Measurements from ENCODE around the gene UNC119.
"Not testable (repeated sequence)": the region's sequence is repeated elsewhere in the genome, so short reads cannot be mapped to it uniquely, and the experiment has no call there.

UNC119 gene

DNA sequence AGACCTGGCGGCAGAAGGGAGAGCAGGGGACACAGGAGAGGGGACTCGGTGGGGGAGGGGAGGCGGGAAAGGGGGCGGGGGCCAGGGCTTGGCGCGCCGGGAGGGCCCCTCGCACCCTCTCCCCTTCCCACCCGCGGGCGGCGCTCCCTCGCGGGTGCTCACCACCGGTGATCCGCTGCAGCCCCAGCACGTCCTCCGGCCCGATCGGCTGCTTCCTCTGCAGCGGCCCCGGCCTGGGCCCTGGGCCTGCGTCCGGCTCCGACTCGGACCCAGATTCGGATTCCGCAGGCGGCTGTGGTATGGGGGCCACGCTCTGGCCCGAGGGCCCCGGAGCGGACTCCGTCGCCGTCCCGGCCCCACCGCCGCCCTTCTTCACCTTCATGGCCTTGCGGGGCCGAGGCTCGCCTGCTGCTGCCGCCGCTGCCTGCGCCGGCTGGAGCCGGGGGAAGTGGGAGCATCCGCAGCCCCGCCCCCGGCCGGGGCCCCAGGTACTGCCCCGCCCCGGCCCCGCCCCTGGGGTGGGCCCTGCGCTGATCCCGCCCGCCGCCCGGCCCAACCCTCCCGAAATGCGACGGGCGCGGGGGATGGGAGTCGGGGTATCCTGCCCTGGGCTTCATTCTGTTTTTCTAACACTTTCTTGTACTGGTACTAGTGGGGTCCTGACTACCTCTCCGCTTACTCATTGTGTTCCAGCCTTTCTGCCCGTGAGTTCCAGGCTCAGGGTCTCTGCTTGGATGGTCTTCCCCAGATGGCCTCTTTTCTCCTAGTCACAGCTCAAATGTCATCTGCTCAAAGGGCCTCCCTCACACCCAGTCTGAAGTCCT is at the start of gene UNC119:
TSS of gene UNC119 (minus strand) at position 449 of the 824 bp plus-strand sequence. CDS start at position 382, 67 bp downstream.
- DNase-seq: peak; percentile 74

DNA sequence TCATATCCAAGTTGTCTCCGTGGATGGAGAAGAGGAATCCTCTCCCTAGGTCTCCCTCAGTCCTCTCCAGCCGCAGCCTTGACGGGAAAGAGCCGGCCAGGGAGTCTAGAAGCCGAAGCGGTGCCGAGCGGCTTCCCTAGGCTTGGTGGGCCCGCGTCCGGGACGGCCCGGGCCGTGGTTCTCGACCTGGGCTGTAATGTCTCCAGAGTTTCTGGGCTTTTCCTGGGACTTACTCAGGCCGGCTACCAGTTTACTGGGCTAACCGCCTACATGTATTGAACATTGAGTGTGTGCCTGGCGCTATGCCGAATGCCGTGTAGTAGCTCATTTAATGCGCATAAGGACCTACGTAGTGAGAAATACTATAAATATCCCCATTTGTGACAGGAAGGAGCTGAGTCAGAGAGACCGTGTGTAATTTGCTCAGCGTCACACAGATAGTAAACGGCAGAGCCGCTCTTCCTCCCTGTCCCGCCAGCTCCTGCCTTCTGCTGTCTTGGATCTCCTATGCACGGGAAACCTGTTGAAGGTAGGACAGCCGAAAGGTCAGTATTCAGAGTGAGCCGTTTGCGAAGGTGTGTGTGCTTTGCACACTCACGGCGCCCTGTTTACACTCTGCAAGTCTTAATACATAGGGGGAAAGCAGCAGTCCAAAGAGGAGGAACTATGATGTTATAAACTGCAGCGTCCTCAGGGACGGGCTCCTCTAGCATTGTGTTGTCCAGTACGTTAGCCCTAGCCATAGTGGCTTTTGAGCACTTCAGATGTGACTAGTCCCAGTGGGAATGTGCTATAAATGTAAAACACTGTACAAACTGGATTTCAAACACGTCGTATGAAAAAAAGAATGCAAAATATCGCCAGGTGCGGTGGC is 47.1 kb upstream of the UNC119 start:
- peak; percentile 75 for DNase-seq

DNA sequence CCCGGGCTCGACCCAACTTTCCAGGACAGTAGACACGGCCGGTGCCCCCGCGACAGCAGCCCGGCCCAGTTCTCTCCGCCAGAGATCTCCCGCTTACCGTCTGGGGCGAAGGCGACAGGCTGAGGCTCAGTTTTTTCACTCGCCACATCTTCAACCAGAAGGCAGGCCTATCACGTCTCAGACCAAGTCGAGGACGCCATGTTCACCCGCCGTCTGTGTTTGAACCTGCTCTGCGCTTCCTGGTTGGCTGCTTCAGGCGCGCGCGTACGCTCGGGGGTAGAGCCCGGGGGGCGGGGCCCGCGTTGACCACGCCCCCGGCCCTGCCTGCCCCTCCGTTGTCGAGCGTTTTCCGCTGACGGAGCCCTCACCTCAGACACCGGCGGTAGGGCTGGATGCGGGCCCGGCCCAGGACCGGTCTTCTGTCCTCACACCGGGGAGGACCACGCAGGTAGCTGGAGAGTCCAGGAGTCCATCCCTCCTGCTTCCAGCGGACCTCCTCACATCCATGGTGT is 46.4 kb upstream of the UNC119 start, which contains the start of gene SPAG5:
TSS of gene SPAG5 (minus strand) at position 227 of the 512 bp plus-strand sequence. CDS start at position 148, 79 bp downstream.
- peak; percentile 93 for DNase-seq

DNA sequence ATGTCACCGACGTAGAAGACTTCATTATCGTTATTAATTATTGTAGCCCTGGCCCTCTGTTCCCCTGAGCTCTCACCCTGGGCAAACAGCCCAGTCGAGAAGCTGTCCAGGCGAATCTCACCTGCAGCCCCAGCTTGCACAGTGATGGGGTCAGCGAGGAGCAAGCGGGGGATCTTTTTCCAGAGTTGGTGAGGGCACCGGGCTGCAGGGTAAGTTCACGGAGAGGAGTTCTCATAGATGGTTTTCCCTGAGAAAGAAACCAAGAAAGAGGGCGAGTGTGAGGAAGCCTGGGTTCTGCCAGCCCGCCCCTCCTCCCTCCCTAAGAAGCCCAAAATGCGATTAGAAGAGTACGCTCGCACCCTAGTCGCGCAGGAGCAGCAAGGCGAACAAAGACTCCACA is 46.0 kb upstream of the UNC119 start:
- no peak for DNase-seq

DNA sequence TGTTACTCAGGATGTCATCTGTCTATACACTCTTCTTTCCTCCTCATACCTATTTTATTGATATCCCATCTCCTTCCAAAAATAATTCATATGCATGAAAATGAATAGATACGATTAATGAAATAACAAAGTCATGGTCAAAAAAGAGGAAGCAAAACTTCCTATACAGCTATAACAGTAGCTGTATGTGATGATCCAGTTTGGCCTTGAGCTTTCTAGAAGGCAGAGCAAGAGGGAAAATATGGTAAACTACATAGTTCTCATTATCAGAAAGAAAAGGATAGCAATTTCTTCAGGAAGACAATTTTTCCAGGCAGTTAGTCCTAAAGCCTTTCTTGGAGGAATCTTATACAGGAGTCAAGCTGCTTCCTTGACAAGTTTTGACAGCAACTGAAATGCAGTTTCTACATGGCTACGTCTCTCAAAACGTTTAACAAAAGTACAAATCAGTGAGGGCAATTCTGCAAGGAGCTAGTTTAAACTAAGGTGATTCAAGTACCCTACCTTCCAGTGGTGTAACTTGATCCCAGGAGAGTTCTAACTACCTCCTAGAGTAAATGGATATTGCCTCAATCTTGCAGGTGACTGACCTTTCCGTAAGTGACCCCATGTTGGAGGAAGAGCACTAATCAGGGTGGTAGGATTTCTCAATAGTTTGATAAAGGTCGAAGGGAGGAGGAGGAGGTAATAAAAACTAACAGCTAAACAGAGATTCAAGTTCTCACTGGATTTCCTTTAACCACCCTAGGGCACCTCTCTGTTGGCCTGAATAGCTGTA is 45.4 kb upstream of the UNC119 start:
- DNase-seq: no peak

DNA sequence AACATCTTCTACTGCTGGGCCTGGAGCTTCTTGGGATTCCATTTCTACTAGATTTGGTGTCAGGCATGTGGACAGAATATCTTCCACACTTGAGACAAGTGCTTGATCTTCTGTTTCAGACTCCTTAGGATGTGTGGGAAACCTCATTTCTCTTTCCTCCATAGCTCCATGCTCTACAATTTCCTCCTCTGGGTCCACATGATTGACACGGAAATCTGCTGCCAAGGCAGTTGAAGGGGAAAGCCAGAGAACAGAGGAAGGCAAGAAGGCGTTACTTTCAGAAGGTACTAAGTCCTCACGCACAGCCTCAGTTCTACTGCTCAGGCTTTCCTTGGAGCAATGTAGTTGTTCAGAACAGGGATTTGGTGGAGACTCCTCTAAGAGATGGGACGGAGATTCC is 39.8 kb upstream of the UNC119 start:
- DNase-seq: no peak

DNA sequence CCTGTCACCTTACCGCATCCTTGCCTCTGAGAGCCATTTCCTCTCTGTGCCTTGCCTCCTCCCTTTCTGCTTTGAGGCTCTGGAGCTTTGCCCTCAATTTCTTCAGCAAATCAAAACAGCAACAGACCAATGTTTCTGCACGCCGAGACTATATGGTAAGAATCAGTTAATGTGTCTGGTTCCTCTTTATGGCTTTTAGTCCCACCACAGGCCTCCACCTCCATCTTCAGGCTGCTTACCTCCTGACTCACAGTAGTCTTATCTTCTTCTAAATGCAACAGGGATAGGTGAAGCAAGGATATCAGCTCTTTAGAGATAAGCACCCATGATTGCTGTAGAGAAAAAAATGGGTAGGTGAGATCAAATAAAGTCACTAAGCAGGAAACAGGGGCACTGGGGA is 33.4 kb upstream of the UNC119 start:
- DNase-seq: no peak

DNA sequence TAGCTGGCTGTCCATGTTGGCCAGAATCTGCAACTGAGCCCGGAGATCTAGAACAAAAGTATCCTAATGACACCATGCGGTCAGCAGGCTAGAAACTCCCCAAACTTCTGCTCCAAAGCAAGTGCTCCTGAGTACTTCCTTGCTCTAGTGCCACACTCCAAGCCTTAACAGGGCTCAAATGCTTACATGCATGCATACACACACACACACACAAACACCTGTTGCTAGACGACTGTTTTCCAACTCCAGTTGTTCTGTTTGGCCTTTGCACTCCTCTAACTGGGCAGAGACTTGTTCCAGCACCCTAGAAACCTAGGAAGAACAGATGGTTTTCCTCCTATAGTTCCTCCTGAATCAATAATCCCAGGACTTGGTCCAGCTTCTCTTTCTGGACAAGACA is 32.0 kb upstream of the UNC119 start:
- DNase-seq: no peak

DNA sequence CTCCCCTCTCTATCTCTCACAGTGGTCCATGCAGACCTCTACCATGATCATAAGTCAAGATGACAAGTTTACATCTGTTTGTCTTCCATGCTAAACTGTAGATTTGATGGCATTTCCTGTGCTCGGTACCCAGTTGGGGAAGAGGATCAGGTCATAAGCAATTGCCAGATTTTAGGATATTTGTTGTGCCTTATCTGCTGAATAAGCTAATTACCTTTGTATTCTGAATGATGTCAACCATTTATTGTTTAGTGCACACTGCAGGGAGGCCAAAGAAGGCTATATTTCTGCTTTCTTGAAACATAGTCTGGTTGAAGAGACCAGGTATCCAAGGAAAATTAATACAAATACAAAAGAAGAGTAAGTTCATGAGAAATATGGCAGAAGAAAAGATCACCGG is 30.1 kb upstream of the UNC119 start:
- no peak for DNase-seq

DNA sequence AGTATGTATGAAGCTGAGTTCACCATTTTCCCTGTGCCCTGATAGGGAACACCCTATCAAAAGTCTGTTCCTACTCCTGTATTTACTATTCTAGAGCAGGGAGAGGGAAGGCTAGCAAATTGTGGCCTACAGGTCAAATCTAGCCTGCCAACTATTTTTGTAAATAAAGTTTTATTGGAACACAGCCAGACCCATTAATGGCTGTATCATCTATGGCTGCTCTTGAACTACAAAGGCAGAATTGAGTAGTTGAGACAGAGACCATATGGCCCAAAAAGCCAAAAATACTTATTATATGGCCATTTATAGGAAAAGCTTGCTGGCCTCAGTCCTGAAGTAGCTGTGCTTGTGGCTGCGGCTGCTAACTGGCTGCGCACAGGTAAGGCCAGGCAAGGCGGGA is 28.5 kb upstream of the UNC119 start:
- DNase-seq: no peak

DNA sequence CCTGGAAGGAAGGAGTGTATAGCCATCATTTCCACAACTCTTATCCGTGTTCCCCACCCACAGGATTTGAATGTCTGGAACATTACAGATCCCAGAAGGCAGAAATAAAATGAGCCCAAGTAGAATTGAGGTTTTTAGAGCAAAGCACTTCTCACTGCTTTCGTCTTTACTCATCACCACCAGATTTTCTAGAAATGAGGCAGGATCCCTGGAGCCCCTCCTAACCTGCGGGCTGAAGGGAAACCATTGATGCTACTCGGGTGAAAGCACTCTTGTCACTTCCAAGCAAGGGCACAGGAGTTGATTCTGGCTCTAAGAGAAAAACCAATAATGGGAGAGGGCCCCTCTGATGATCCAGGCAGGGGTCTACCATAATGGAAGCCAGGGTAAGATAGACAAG is 27.1 kb upstream of the UNC119 start:
- DNase-seq: peak; percentile 37

DNA sequence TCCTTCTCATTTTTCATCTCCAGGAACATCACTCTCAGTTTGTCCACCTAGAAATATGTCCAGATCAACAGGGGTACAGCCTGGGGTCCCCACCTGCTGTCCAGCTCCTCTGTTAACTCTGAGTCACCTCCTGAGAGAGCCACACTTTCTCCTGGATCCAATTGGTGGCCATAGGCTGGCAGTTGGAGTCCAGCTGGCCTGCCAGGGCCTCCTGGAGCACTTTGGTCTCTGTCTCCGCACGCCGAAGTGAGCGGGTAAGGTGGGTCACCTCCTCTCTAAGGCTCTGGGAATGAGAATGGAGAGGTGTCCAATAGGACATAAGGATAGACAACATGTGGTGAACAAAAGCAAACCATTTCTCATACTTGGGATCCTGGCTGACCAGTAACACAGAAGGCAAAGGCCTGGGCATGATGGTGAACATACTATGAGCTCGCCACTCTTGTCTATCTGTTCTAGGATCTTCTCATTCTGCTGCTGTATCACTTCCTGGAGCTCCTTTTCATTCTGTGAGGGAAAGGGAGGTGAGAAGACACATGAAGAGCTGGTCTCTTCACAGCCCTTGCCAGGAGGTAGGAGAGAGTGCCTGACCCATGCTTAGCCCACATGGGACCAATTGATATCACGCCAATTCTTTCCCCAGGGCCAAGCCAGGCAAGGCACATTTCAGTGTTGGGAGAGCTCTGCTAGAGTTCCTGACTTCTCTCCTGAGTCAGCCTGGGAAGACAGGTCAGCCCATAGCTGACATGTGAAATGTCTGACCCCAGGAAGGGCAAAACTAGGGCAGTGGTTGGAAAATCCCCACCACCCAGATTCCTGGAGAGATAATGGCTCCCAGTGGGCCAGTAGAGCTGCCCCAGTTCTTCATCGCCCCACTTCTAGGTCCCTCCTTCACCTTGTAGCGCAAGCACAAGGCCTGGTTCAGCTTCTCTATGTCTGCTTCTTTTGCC is 26.1 kb upstream of the UNC119 start:
- DNase-seq: no peak

DNA sequence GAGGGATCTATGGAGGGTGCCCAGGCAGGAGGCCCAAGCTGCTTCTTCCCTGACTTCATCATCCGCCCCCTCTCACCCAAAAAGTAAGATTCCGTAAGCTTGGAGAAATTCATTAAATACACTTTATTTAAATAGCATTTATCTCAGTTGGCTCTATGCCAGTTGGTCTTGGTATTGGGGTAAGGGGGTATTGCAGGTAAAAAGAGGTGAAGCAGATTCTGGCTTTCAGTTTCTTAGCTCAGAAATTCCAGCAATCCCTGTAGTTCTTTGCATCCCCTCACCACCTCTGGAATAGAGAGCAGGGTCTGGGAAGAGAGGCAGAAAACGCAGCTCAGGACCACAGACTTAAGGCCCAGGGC is 25.0 kb upstream of the UNC119 start:
- DNase-seq: no peak

DNA sequence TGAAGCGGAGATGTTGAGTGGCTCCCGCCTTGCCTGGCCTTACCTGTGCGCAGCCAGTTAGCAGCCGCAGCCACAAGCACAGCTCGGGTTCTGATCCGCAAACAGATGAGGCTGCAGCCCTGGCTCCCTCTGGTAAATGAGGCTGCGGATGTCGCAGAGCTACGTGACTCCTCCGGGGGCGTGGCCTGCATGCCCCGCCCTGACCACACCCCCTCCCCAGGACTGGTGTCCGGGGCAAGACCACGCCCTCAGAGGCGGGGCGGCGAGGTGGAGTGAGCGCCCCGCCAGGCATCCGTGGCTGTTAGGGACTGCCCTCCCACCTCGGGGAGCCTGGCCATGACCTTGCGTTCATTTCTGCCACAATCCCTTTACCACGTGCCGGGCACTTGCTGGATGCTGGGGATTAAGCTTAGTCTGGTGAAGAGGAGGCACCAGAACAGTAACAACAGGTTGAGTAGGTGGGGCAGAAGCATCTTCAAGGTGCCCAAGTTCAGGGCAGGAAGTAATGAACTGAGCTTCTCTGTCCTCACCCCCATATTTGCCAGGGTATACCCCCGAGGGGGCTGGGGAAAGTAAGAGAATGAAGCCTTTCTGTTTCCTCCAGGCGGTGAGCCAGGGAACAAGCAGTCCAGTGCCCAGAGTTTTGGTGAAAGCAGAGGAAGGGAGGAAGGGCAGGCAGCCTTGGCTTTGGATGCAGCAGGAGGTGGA is 24.5 kb upstream of the UNC119 start, which contains the start of gene ALDOC:
TSS of gene ALDOC (minus strand) at position 138 of the 708 bp plus-strand sequence. CDS start 1,363 bp downstream, outside the sequence.
- peak; percentile 98 for DNase-seq

DNA sequence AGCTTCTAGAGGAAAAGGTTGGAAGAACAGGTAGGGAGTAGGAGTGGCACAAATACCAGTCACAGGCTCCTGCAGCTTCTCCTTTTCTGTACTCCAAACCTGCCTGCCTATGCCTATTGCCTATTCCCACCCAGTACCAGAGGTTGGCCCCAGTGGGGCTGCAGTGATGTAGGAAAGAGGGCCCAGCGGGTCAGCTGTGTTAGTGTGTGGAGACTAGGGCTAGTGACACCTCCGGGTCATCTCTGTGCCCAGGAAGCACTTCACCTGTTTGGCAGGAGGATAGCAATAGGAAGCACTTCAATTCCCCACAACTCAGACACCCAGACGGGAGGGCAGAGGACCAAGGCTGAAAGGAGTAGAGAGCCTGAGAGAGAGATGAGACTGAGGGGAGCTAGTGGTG is 23.6 kb upstream of the UNC119 start:
- not testable (repeated sequence) for DNase-seq

DNA sequence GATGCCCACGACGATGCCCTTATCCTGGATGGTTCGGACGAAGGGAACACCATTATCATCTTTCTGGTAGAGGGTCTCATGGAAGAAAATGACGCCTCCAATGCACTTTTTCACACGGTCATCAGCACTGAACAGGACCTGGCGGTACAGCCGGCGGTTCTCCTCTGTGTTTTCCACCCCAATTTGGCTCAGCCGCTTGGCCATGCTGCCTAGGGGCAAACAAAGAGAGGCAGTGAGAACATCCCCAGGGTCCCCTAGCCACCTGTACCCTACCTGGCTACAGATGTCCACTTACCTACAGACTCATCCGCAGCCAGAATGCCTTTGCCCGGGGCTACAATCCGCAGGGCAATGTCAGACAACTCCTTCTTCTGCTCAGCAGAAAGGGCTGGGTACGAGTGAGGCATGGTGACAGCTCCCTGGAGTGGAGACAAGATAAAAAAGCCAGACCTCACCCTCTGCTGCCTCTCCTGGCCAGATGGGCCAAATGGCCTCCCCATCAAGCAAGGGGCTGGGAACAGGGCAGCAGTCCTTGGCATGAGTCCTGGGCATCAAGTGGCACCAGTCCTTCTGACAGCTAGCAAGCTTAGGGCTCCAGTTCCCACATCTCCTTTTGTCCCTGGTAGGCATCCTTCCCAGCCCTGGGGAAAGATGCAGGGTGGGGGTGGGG is 22.8 kb upstream of the UNC119 start:
- no peak for DNase-seq

DNA sequence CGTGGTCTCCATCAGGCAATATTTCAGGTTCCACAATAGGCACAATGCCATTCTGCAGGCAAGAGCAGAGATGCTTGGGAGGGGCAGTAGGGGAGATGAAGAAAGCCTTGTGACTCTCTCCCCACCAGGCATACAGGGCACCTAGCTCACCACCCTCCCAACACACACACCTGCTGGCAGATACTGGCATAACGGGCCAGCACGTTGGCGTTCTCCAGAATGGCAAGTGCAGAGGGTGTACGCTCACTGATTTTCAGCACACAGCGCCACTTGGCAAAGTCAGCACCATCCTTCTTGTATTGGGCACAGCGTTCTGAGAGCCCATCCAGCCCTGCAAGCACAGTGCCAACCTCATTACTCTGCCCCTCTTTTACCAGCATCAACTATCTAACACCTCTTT is 22.1 kb upstream of the UNC119 start:
- DNase-seq: no peak

DNA sequence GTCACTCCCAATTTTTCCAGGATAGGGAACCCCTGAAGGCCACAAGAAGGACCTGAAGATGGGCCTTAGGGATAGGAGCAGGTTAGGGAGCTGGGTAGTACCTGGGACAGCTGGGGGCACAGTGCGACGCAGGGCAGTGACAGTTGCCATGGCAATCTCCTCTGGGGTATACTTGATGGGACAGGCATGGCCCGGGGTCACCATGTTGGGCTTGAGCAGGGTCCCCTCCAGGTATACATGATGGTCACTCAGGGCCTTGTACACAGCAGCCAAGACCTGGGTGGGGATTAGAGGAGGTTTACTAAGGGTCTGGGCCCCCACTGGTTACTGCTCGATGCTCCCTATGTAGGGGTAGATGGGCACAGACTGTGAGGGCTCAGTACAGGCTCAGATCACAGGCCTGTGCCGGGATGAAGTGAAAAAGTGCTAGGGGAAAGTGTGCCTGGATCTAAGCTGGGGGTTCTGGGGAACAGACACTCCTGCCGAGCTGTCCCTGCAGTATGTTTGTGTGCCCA is 21.6 kb upstream of the UNC119 start:
- DNase-seq: no peak

DNA sequence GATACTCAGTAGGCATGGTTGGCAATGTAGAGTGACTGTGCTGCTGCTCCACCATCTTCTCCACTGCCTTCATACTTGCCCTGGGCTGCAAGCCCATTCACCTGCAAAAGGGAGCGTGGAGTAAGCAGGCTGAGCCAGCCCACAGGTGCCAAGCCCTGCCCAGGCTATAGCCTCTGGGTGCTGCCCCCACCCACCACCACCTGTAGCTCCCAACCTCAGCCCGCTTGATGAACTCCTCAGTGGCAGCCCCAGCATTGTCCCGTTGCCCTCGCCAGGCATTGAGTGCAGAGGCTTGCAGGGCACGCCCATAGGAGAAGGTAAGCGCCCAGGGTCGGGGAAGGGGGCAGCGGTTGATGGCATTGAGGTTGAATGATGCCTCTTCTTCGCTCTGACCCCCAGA is 21.1 kb upstream of the UNC119 start:
- no peak for DNase-seq

DNA sequence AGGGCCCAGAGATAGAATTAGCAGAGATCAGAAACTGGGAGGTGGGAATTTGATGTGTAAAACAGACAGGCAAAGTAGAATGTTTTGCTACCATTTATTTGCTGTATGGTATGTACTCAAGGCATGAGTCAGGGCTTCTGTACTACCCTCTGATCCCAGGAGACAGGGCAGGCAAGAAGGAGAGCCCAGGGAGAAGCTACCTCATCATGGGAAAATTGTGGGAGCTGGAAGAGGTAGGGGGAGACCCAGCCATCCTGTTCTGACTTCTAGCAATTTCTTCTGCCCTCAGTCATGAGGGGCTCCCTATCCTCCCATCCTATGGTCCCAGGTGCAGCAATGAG is 20.6 kb upstream of the UNC119 start:
- DNase-seq: no peak
